Measurements from ENCODE around the gene MYF6. TPM values are rescaled to one million over a fixed set of nuclear protein-coding genes. Genes with fewer than 3 reads are reported as not detected.

Gene MYF6
- total RNA-seq, 1 experiment from 2014 or later: not detected

DNA sequence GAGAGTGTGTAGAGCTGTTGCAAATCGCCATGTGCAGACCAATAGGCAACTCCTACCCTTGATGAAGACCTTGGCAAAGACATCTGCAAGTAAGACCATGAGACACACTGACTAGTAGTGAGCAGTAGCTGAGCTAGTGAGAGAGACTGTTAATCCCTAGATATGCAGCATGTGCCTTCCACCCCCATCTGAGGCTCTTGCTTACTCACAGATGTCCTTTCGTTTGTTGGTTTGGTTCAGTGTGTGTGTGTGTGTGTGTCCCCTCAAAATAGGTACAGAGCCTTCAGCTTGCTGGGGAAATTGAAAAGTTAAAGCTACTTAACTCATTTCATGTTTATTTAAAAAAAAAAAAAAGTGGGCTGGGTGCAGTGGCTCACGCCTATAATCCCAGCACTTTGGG lies 46.8 kb downstream of the MYF6 start (continued):
- TF ChIP-seq, protein P1, sequence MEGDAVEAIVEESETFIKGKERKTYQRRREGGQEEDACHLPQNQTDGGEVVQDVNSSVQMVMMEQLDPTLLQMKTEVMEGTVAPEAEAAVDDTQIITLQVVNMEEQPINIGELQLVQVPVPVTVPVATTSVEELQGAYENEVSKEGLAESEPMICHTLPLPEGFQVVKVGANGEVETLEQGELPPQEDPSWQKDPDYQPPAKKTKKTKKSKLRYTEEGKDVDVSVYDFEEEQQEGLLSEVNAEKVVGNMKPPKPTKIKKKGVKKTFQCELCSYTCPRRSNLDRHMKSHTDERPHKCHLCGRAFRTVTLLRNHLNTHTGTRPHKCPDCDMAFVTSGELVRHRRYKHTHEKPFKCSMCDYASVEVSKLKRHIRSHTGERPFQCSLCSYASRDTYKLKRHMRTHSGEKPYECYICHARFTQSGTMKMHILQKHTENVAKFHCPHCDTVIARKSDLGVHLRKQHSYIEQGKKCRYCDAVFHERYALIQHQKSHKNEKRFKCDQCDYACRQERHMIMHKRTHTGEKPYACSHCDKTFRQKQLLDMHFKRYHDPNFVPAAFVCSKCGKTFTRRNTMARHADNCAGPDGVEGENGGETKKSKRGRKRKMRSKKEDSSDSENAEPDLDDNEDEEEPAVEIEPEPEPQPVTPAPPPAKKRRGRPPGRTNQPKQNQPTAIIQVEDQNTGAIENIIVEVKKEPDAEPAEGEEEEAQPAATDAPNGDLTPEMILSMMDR (IDR thresholded peaks at IDR 0.05 in 2 of 3, conservative IDR thresholded peaks at IDR 0.05 in 1 of 3; ENCODE audit: borderline replicate concordance in 1 of 3, insufficient read depth in 1 of 3, low read depth in 2 of 3, low read length in 2 of 3): no peak
- no peak for TF ChIP-seq FOSL1 (IDR thresholded peaks at IDR 0.05; ENCODE audit: low read depth)

DNA sequence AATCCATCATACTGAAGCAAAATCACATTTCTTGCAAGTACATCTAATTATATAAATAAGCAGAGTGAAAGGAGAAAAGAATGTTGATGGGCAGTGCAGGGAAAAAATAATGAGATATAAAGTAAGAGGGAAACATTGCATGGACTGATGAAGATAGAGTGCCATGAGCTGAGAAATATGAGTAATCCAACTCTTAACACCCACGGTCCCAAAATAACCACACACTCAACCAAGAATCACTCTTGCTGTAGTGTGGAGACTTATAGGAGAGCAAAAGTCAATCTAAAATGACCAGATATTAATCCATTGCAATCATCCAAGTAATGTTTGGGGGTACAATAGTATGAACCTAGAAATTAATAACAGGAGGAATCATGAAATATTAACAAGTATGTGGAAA lies 49.4 kb downstream of the MYF6 start:
- ChIA-PET POLR2A (no interaction called here), RAD21 (ENCODE audit: low non-redundant PET in 1 of 2, low total read pairs in 2 of 2, uncharacterized antibody in 2 of 2, unreplicated experiment in 2 of 2) (no interaction called here), CTCF (no interaction called here)
- no TSS peak for BruUV-seq (replicated peaks)
- no peak for ATAC-seq
- TF ChIP-seq JUND (IDR thresholded peaks at IDR 0.05) (no peak), SP1 (IDR thresholded peaks at IDR 0.05; ENCODE audit: low read depth) (no peak), EGR1 (IDR thresholded peaks at IDR 0.05; ENCODE audit: low read depth) (no peak), EZH2 (IDR thresholded peaks at IDR 0.05) (no peak), SIN3A (IDR thresholded peaks at IDR 0.05; ENCODE audit: low read depth) (no peak), ZNF274 (IDR thresholded peaks at IDR 0.05; ENCODE audit: low read depth, low read length) (no peak), ELF1 (IDR thresholded peaks at IDR 0.05; ENCODE audit: borderline replicate concordance, low read depth) (no peak), POLR2AphosphoS5 (IDR thresholded peaks at IDR 0.05; ENCODE audit: low read depth, low read length) (no peak), EZH2phosphoT487 (IDR thresholded peaks at IDR 0.05; ENCODE audit: borderline replicate concordance) (no peak), FOSL1 (IDR thresholded peaks at IDR 0.05; ENCODE audit: low read depth) (no peak), YY1 (IDR thresholded peaks at IDR 0.05; ENCODE audit: extremely low read depth, insufficient replicate concordance, low read depth, low read length) (no peak), CBX3 (IDR thresholded peaks at IDR 0.05; ENCODE audit: low read depth) (no peak), TCF7L2 (IDR thresholded peaks at IDR 0.05; ENCODE audit: borderline replicate concordance, extremely low read depth, insufficient read depth, insufficient read length) (no peak)
- TF ChIP-seq, protein P2, sequence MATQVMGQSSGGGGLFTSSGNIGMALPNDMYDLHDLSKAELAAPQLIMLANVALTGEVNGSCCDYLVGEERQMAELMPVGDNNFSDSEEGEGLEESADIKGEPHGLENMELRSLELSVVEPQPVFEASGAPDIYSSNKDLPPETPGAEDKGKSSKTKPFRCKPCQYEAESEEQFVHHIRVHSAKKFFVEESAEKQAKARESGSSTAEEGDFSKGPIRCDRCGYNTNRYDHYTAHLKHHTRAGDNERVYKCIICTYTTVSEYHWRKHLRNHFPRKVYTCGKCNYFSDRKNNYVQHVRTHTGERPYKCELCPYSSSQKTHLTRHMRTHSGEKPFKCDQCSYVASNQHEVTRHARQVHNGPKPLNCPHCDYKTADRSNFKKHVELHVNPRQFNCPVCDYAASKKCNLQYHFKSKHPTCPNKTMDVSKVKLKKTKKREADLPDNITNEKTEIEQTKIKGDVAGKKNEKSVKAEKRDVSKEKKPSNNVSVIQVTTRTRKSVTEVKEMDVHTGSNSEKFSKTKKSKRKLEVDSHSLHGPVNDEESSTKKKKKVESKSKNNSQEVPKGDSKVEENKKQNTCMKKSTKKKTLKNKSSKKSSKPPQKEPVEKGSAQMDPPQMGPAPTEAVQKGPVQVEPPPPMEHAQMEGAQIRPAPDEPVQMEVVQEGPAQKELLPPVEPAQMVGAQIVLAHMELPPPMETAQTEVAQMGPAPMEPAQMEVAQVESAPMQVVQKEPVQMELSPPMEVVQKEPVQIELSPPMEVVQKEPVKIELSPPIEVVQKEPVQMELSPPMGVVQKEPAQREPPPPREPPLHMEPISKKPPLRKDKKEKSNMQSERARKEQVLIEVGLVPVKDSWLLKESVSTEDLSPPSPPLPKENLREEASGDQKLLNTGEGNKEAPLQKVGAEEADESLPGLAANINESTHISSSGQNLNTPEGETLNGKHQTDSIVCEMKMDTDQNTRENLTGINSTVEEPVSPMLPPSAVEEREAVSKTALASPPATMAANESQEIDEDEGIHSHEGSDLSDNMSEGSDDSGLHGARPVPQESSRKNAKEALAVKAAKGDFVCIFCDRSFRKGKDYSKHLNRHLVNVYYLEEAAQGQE (IDR thresholded peaks at IDR 0.05; ENCODE audit: low read depth): no peak
- TF ChIP-seq, protein P3, sequence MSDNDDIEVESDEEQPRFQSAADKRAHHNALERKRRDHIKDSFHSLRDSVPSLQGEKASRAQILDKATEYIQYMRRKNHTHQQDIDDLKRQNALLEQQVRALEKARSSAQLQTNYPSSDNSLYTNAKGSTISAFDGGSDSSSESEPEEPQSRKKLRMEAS (IDR thresholded peaks at IDR 0.05): no peak
- no peak overlapping the region for H2AFZ ChIP-seq (ENCODE audit: low read depth, low read length, poor library complexity, severe bottlenecking)
- H3K4me1 ChIP-seq (ENCODE audit: control insufficient read depth in 1 of 2, insufficient read depth in 2 of 2, low read length in 2 of 2): no peaks in the 10 kb centered on the region
- H3K4me2 ChIP-seq (ENCODE audit: low read length): no peak overlapping the region
- H3K9me3 ChIP-seq (ENCODE audit: control insufficient read depth in 1 of 2, insufficient read depth in 1 of 2, low read depth in 1 of 2, low read length in 2 of 2): no peaks in the 10 kb centered on the region
- H4K20me1 ChIP-seq (ENCODE audit: insufficient read depth): no peaks in the 10 kb centered on the region
- intact Hi-C loops (cut with micrococcal nuclease): no loop called here
- no peak for DNase-seq (ENCODE audit: low read depth, low spot score)
- H3K27ac ChIP-seq (ENCODE audit: low read depth, low read length): no peak overlapping the region
- 0 out of 2 replicates have a peak, but pooled peaks cover 6% of the 10 kb centered on the region for H3K9me2 ChIP-seq (ENCODE audit: insufficient read depth)
- no peaks in the 10 kb centered on the region; the same call in 1 of the 2 replicates for H3K27me3 ChIP-seq (ENCODE audit: insufficient read depth, low read length)
- no peaks in the 10 kb centered on the region for H3K36me3 ChIP-seq (ENCODE audit: control insufficient read depth in 1 of 2, insufficient read depth in 2 of 2, low read length in 2 of 2)
- no peak overlapping the region for H3K9ac ChIP-seq (ENCODE audit: low read length)
- no peaks in the 10 kb centered on the region for H3K79me2 ChIP-seq (ENCODE audit: insufficient read depth, low read length)
- no peak overlapping the region for H3K4me3 ChIP-seq (replicated peaks in 1 of 2; ENCODE audit: low read depth in 1 of 2, low read length in 2 of 2)
